Osteoblast (primary cell): ENCODE data around the gene CTNNAL1. TPM values are rescaled to one million over a fixed set of nuclear protein-coding genes. Genes with fewer than 3 reads are reported as not detected.
A peak's percentile ranks its signal among the peaks of the same experiment; 100 is the strongest.

Experiments used
- DNase-seq: peaks from one replicate; pipeline ENCODE4 v3.0.0; 2011; ENCODE audit warnings: low spot score, mixed read lengths; ENCODE audit not compliant: insufficient read length; ENCODE audit errors: missing footprints
- H2AFZ ChIP-seq: 2 replicates; pipeline ENCODE4 v1.6.0; 2011; ENCODE audit warnings: mild to moderate bottlenecking, low read length
- H3K27ac ChIP-seq: 2 replicates; pipeline ENCODE4 v1.5.1; 2011; ENCODE audit warnings: mild to moderate bottlenecking, low read depth, low read length, moderate library complexity
- H3K27me3 ChIP-seq: 2 replicates; pipeline ENCODE4 v1.6.0; 2012; ENCODE audit warnings: mild to moderate bottlenecking, control low read depth, inconsistent platforms, low read length, moderate library complexity; ENCODE audit not compliant: insufficient read depth
- H3K36me3 ChIP-seq: 2 replicates; pipeline ENCODE4 v1.5.1; 2011; ENCODE audit warnings: mild to moderate bottlenecking, low read length, control low read depth, moderate library complexity; ENCODE audit not compliant: insufficient read depth
- H3K4me1 ChIP-seq: 2 replicates; pipeline ENCODE4 v1.5.1; 2011; ENCODE audit warnings: mild to moderate bottlenecking, low read length, control low read depth, moderate library complexity; ENCODE audit not compliant: insufficient read depth
- H3K4me2 ChIP-seq: 2 replicates; pipeline ENCODE4 v1.6.0; 2011; ENCODE audit warnings: mild to moderate bottlenecking, low read length; ENCODE audit not compliant: insufficient read depth
- H3K4me3 ChIP-seq: fragments of 200-600 bp; sonication (generic); 3 replicates; pipeline ENCODE4 v1.5.1; 2012; ENCODE audit warnings: mild to moderate bottlenecking, low read length, inconsistent platforms; ENCODE audit not compliant: insufficient read depth
- H3K79me2 ChIP-seq: 2 replicates; pipeline ENCODE4 v1.6.0; 2012; ENCODE audit warnings: mild to moderate bottlenecking, low read length, control low read depth, inconsistent platforms; ENCODE audit not compliant: insufficient read depth
- H3K9me3 ChIP-seq: 2 replicates; pipeline ENCODE4 v1.5.1; 2011; ENCODE audit warnings: low read depth, low read length, control low read depth
- H4K20me1 ChIP-seq: 2 replicates; pipeline ENCODE4 v1.6.0; 2012; ENCODE audit warnings: mild to moderate bottlenecking, low read length, control low read depth; ENCODE audit not compliant: insufficient read depth
- total RNA-seq: library from RNA; depleted of rRNA; stranded (reverse); fragments of >200 nt; gene quantifications from 2 replicates; pipeline ENCODE4 v1.2.3, GENCODE V29; 2012
- TF ChIP-seq, protein P1 (sequence below): IDR thresholded peaks from 2 replicates; pipeline ENCODE4 v1.5.1; 2011; ENCODE audit warnings: mild to moderate bottlenecking, low read depth, low read length, moderate library complexity; ENCODE audit errors: extremely low read depth

CTNNAL1 gene
- total RNA-seq, 1 donor = 118 TPM

DNA sequence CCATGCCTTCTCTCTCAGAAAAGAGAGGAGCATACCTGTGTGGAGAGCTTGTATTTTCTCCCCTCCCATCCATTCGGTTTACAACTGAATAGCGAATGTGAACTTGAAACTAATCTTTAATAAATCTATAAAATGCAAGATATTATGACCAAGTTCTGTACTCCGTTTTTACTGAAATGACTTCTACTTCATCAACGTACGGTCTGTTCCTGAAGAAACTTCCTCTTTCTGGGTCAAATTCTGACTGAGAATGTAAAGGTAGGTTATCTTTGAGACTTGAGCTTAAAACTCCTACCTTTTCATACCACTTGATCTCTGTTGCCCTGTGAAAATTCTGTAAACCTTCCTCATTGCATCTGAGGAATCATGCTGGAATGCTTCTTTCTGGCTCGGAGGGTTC lies 4.2 kb upstream of the CTNNAL1 start:
- TF ChIP-seq, protein P1, sequence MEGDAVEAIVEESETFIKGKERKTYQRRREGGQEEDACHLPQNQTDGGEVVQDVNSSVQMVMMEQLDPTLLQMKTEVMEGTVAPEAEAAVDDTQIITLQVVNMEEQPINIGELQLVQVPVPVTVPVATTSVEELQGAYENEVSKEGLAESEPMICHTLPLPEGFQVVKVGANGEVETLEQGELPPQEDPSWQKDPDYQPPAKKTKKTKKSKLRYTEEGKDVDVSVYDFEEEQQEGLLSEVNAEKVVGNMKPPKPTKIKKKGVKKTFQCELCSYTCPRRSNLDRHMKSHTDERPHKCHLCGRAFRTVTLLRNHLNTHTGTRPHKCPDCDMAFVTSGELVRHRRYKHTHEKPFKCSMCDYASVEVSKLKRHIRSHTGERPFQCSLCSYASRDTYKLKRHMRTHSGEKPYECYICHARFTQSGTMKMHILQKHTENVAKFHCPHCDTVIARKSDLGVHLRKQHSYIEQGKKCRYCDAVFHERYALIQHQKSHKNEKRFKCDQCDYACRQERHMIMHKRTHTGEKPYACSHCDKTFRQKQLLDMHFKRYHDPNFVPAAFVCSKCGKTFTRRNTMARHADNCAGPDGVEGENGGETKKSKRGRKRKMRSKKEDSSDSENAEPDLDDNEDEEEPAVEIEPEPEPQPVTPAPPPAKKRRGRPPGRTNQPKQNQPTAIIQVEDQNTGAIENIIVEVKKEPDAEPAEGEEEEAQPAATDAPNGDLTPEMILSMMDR = no peak
- H3K27ac ChIP-seq = no peak overlapping the region
- peaks cover 6% of the 10 kb centered on the region for H3K36me3 ChIP-seq

DNA sequence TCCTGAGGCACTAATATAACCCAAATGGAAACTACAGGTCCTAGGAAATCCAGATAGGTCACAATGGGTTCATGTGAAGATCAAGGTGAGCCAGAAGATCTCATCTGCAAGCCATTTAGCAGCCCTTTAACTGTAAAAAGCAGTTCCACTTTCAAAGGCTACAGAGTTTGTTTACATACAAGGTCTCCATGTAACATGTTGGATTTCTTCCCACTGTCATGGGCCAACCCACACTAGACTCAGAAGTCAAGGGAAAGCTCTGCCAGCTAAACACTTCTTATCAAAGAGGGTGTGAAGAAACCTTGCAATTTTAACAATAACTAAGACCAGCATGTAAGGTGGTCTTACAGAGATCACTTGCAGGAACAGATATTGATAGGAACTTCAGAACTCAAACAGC lies 3.8 kb upstream of the CTNNAL1 start:
- Histone ChIP-seq H2AFZ (no peak overlapping the region), H3K4me2 (no peak overlapping the region), H4K20me1 (peaks cover 1% of the 10 kb centered on the region), H3K9me3 (no peaks in the 10 kb centered on the region), H3K36me3 (peaks cover 6% of the 10 kb centered on the region), H3K4me3 (no peak overlapping the region), H3K4me1 (peaks cover 15% of the 10 kb centered on the region), H3K79me2 (no peaks in the 10 kb centered on the region), H3K27ac (no peak overlapping the region), H3K27me3 (no peaks in the 10 kb centered on the region)
- TF ChIP-seq, protein P1 = no peak
- DNase-seq = no peak

More for the DNA sequence above, 4.2 kb upstream of the CTNNAL1 start:
- no peak overlapping the region for H2AFZ ChIP-seq
- H3K27me3 ChIP-seq = no peaks in the 10 kb centered on the region
- no peak overlapping the region for H3K4me2 ChIP-seq
- no peaks in the 10 kb centered on the region for H3K9me3 ChIP-seq
- H3K4me3 ChIP-seq = no peak overlapping the region
- no peak for DNase-seq
- H3K79me2 ChIP-seq = no peaks in the 10 kb centered on the region
- H3K4me1 ChIP-seq = peaks cover 15% of the 10 kb centered on the region
- H4K20me1 ChIP-seq = no peaks in the 10 kb centered on the region

DNA sequence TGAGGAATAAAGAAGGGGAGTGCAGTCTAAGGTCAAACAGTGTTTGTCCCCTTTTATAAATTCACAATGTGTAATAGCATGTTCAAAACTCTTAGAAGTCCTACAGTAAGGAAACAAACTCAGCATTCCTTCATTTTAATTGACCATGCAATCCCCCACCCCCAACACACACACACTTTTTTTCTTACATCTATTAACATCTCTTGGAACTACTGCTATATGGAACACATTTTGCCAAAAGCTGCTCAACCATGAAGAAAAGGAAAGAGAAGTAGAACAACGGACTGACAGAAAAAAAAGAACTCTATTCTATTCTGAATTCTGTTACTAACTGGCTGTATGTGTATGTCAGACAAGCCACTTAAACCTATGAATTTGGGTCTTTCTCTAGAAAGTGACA lies 2.8 kb upstream of the CTNNAL1 start:
- H3K27ac ChIP-seq = no peak overlapping the region
- peaks cover 6% of the 10 kb centered on the region for H3K36me3 ChIP-seq
- peaks cover 25% of the 10 kb centered on the region for H3K4me1 ChIP-seq
- no peaks in the 10 kb centered on the region for H3K9me3 ChIP-seq
- peaks cover 7% of the 10 kb centered on the region for H3K79me2 ChIP-seq
- no peak for DNase-seq
- no peak overlapping the region for H3K4me2 ChIP-seq
- no peak overlapping the region for H3K4me3 ChIP-seq
- TF ChIP-seq, protein P1 = no peak
- no peaks in the 10 kb centered on the region for H3K27me3 ChIP-seq
- peaks cover 10% of the 10 kb centered on the region for H4K20me1 ChIP-seq
- no peak overlapping the region for H2AFZ ChIP-seq

DNA sequence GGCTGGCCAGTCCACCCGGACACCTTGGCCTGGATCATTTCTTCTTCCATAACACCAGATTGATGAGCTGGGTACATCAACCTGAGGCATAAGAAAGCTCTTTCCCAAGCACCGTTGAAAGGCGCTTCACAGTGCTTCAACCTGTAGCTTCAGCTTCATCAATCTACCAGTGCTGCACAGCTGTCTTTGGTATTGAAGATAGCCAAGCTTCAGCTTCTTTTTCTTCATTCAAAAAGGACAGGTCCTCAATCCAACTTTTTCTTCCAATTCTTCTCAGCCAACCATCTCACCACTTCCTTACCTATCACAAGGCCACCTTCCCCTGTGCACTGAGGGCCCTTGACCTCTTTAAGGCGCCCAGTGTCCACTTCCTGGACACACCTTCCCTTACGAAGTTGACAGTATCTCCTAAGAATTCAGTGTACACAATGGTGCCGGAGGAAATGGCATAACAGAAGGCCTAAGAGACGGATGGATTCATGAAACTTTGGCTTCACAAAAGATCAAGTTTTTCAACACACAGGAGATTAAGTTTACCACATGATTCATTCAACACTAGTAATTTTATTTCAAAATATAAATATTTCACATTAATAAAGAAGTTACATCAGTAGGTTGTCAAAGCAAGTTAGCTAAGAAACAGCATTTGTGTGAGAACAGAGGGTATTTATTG lies 1.4 kb upstream of the CTNNAL1 start:
- Histone ChIP-seq H3K36me3 (peaks cover under 1% of the 10 kb centered on the region), H4K20me1 (peaks cover 22% of the 10 kb centered on the region), H3K27me3 (no peaks in the 10 kb centered on the region), H3K4me3 (no peak overlapping the region), H3K27ac (peak overlapping the region; percentile 72), H2AFZ (no peak overlapping the region), H3K4me1 (peaks cover 34% of the 10 kb centered on the region), H3K4me2 (peak overlapping the region; percentile 91), H3K79me2 (peaks cover 20% of the 10 kb centered on the region), H3K9me3 (no peaks in the 10 kb centered on the region)
- no peak for DNase-seq
- TF ChIP-seq, protein P1 = no peak
